SK-N-SH treated with all-trans-retinoic acid at 6 μM for 48 hours (cell line): ENCODE measurements around the gene RXRA.

ENCODE experiments used
- ATAC-seq: fragments of 200-7000 bp; cut with Tn5 transposase; 3 replicates; pipeline ENCODE4 v1.9.1; 2020; ENCODE audit warnings: mild to moderate bottlenecking, moderate library complexity
- ARNTL ChIP-seq: fragments of 450-650 bp; formaldehyde crosslinking; IDR thresholded peaks from 2 replicates; pipeline ENCODE4 v1.5.0; 2020; ENCODE audit warnings: low read depth, mild to moderate bottlenecking, moderate library complexity, borderline replicate concordance
- BACH2 ChIP-seq: fragments of 250-450 bp; sonication (Bioruptor Pico); IDR thresholded peaks from 2 replicates; pipeline ENCODE4 v1.9.0; 2021; ENCODE audit warnings: mild to moderate bottlenecking, borderline replicate concordance
- CREB5 ChIP-seq: fragments of 250-450 bp; sonication (Bioruptor Pico); IDR thresholded peaks from 2 replicates; pipeline ENCODE4 v1.5.1; 2020; ENCODE audit warnings: low read depth, mild to moderate bottlenecking, moderate library complexity
- CSDC2 ChIP-seq: fragments of 250-450 bp; sonication (Bioruptor Pico); IDR thresholded peaks from 2 replicates; pipeline ENCODE4 v1.5.0; 2020; ENCODE audit warnings: mild to moderate bottlenecking, moderate library complexity
- CSRNP3 ChIP-seq: fragments of 250-450 bp; sonication (Bioruptor Pico); IDR thresholded peaks from 2 replicates; pipeline ENCODE4 v1.5.1; 2021; ENCODE audit warnings: mild to moderate bottlenecking, moderate library complexity
- ESRRG ChIP-seq: fragments of 250-450 bp; sonication (Bioruptor Pico); IDR thresholded peaks from 2 replicates; pipeline ENCODE4 v1.6.1; 2021; ENCODE audit warnings: mild to moderate bottlenecking
- GLIS3 ChIP-seq: fragments of 250-450 bp; sonication (Bioruptor Pico); IDR thresholded peaks from 2 replicates; pipeline ENCODE4 v1.5.0; 2020; ENCODE audit warnings: mild to moderate bottlenecking, moderate library complexity
- ISL1 ChIP-seq: fragments of 250-450 bp; sonication (Bioruptor Pico); IDR thresholded peaks from 2 replicates; pipeline ENCODE4 v2.1.2; 2022; ENCODE audit warnings: mild to moderate bottlenecking, moderate library complexity
- OSR1 ChIP-seq: fragments of 250-450 bp; sonication (Bioruptor Pico); IDR thresholded peaks from 2 replicates; pipeline ENCODE4 v1.8.0; 2022; ENCODE audit warnings: moderate library complexity, mild to moderate bottlenecking, inconsistent platforms
- PATZ1 ChIP-seq: fragments of 250-450 bp; sonication (Bioruptor Pico); IDR thresholded peaks from 2 replicates; pipeline ENCODE4 v1.8.0; 2020; ENCODE audit warnings: mild to moderate bottlenecking, moderate library complexity, borderline replicate concordance
- POU6F1 ChIP-seq: fragments of 250-450 bp; sonication (Bioruptor Pico); IDR thresholded peaks from 2 replicates; pipeline ENCODE4 v1.8.0; 2021; ENCODE audit warnings: low read depth, mild to moderate bottlenecking, moderate library complexity, borderline replicate concordance
- PPARA ChIP-seq: fragments of 250-450 bp; sonication (Bioruptor Pico); IDR thresholded peaks from 2 replicates; pipeline ENCODE4 v1.5.0; 2020; ENCODE audit warnings: mild to moderate bottlenecking, borderline replicate concordance
- RARB ChIP-seq: fragments of 250-450 bp; sonication (Bioruptor Pico); IDR thresholded peaks from 2 replicates; pipeline ENCODE4 v1.8.0; 2021; ENCODE audit warnings: mild to moderate bottlenecking, moderate library complexity
- SNAI2 ChIP-seq: fragments of 250-450 bp; sonication (Bioruptor Pico); IDR thresholded peaks from 2 replicates; pipeline ENCODE4 v1.5.0; 2020; ENCODE audit warnings: mild to moderate bottlenecking, moderate library complexity
- TCF4 ChIP-seq: fragments of 250-450 bp; sonication (Bioruptor Pico); IDR thresholded peaks from 2 replicates; pipeline ENCODE4 v1.8.0; 2021; ENCODE audit warnings: mild to moderate bottlenecking, moderate library complexity, borderline replicate concordance
- ZC3H10 ChIP-seq: fragments of 250-450 bp; sonication (Bioruptor Pico); IDR thresholded peaks from 2 replicates; pipeline ENCODE4 v1.5.1; 2021; ENCODE audit warnings: mild to moderate bottlenecking, moderate library complexity
- ZFP3 ChIP-seq: fragments of 250-450 bp; sonication (Bioruptor Pico); IDR thresholded peaks from 2 replicates; pipeline ENCODE4 v1.5.0; 2020; ENCODE audit warnings: mild to moderate bottlenecking, moderate library complexity
- ZFP30 ChIP-seq: fragments of 450-650 bp; formaldehyde crosslinking; IDR thresholded peaks from 2 replicates; pipeline ENCODE4 v1.5.0; 2022; ENCODE audit warnings: mild to moderate bottlenecking, moderate library complexity
- ZNF565 ChIP-seq: fragments of 450-650 bp; formaldehyde crosslinking; conservative IDR thresholded peaks from 2 replicates; pipeline ENCODE4 v1.5.0; 2020; ENCODE audit warnings: low read depth, mild to moderate bottlenecking, moderate library complexity
- ZNF70 ChIP-seq: fragments of 450-650 bp; formaldehyde crosslinking; IDR thresholded peaks from 2 replicates; pipeline ENCODE4 v1.5.0; 2020; ENCODE audit warnings: mild to moderate bottlenecking, moderate library complexity
- ZNF8 ChIP-seq: fragments of 450-650 bp; formaldehyde crosslinking; IDR thresholded peaks from 2 replicates; pipeline ENCODE4 v1.5.0; 2020; ENCODE audit warnings: mild to moderate bottlenecking, moderate library complexity

Gene RXRA

GRCh38 chr9:134328341-134328840 lies 2.1 kb downstream of the RXRA start:
- no peak for ATAC-seq
- TF ChIP-seq SNAI2 (no peak), ESRRG (CRISPR knock-in tag) (no peak), TCF4 (CRISPR knock-in tag) (no peak), OSR1 (CRISPR knock-in tag) (no peak), ZNF565 (CRISPR knock-in tag) (no peak), ISL1 (CRISPR knock-in tag) (no peak), ZFP30 (CRISPR knock-in tag) (no peak), ZFP3 (no peak), ZC3H10 (no peak), RARB (CRISPR knock-in tag) (no peak), CREB5 (CRISPR knock-in tag) (no peak), ZNF70 (no peak), PATZ1 (no peak), ARNTL (no peak), CSDC2 (no peak), CSRNP3 (CRISPR knock-in tag) (no peak), ZNF8 (CRISPR knock-in tag) (no peak), GLIS3 (CRISPR knock-in tag) (no peak)
- TF ChIP-seq, all 23 proteins: peak for 0

- TF ChIP-seq BACH2 (CRISPR knock-in tag), result no peak
- TF ChIP-seq CSRNP3 (CRISPR knock-in tag), result no peak
- TF ChIP-seq POU6F1 (CRISPR knock-in tag), result no peak
- no peak for TF ChIP-seq CSDC2
- TF ChIP-seq CREB5 (CRISPR knock-in tag), result no peak
- no peak for TF ChIP-seq PATZ1
- no peak for TF ChIP-seq PPARA (CRISPR knock-in tag)
- TF ChIP-seq RARB (CRISPR knock-in tag), result no peak
- TF ChIP-seq ESRRG (CRISPR knock-in tag), result no peak
- TF ChIP-seq ZNF8 (CRISPR knock-in tag), result no peak
- no peak for TF ChIP-seq ZNF565 (CRISPR knock-in tag)
- no peak for TF ChIP-seq TCF4 (CRISPR knock-in tag)
- no peak for TF ChIP-seq ISL1 (CRISPR knock-in tag)
- no peak for TF ChIP-seq ARNTL
- TF ChIP-seq SNAI2, result no peak
- no peak for TF ChIP-seq GLIS3 (CRISPR knock-in tag)
- no peak for TF ChIP-seq ZC3H10
- TF ChIP-seq ZFP30 (CRISPR knock-in tag), result no peak
- no peak for ATAC-seq
Measured at GRCh38 chr9:134328841-134329575, 2.8 kb downstream of the RXRA start.
